ENCODE results near the gene TMEM91. TPM values are rescaled to one million over a fixed set of nuclear protein-coding genes. Genes with fewer than 3 reads are reported as not detected.

The TMEM91 gene
- total and polyA plus RNA-seq, 2 of the 4 experiments (the other 2 are of a cell fraction), result 1.4 to 4.8 TPM

- no peak overlapping the region for H3K56ac ChIP-seq (ENCODE audit: extremely low read depth, insufficient read depth, low read length)
- no peak overlapping the region for H3K18ac ChIP-seq (ENCODE audit: low read depth, low read length)
- H4K91ac ChIP-seq (ENCODE audit: insufficient read depth, low read depth, low read length), result no peak overlapping the region
- no peak overlapping the region for H2AFZ ChIP-seq (replicated peaks; ENCODE audit: low read length, poor library complexity)
- no peak overlapping the region for H2BK120ac ChIP-seq (ENCODE audit: low read depth, low read length)
- H2AK5ac ChIP-seq (ENCODE audit: low read depth, low read length), result no peak overlapping the region
- 0 out of 2 replicates have a peak, but pooled peaks cover 4% of the 10 kb centered on the region for H3K9me1 ChIP-seq (ENCODE audit: insufficient read depth, low read length)
- H2AK9ac ChIP-seq (replicated peaks; ENCODE audit: low read depth, low read length, poor library complexity), result no peak overlapping the region
- DNase-seq (no peak), ATAC-seq (ENCODE audit: low read depth) (no peak)
- intact Hi-C loops (cut with micrococcal nuclease) (no loop called here), dilution Hi-C loops (cut with HindIII; ENCODE audit: low sequenced_read_pairs, unreplicated experiment) (no loop called here), in situ Hi-C loops (cut with MboI; ENCODE audit: low sequenced_read_pairs) (no loop called here)
- H3K9ac ChIP-seq (ENCODE audit: low read depth, low read length), result no peak overlapping the region
- H2BK15ac ChIP-seq (ENCODE audit: low read depth, low read length), result no peak overlapping the region
- H4K5ac ChIP-seq (ENCODE audit: low read depth, low read length), result no peak overlapping the region
- H2BK5ac ChIP-seq (ENCODE audit: low read depth, low read length, poor library complexity, severe bottlenecking), result no peak overlapping the region
- no peaks in the 10 kb centered on the region for H3K9me3 ChIP-seq (ENCODE audit: control insufficient read depth, insufficient read depth, low read length)
- no peak overlapping the region for H3K4me2 ChIP-seq (ENCODE audit: low read depth, low read length)
- H3K23ac ChIP-seq (ENCODE audit: low read depth, low read length), result no peak overlapping the region
- H4K20me1 ChIP-seq (ENCODE audit: insufficient read depth, low read length), result no peaks in the 10 kb centered on the region
- H3K14ac ChIP-seq (replicated peaks; ENCODE audit: low read depth, low read length), result no peak overlapping the region
- no peak overlapping the region for H3K27ac ChIP-seq (ENCODE audit: insufficient read depth, low read length)
- H3K36me3 ChIP-seq (ENCODE audit: control insufficient read depth, insufficient read depth, low read length), result peaks cover 12% of the 10 kb centered on the region
- ChIA-PET CTCF (interaction anchor here (0.6 kb wide), 1 partner anchor 85 kb away, joined by 4 read pairs; no protein-coding TSS in a partner anchor), POLR2A (ENCODE audit: unreplicated experiment) (no interaction called here)
- no CpG with 5 or more reads among the region's 5 CpGs for WGBS, 2 experiments (ENCODE audit: extremely low coverage in 2 of 2, insufficient read length in 1 of 2)
- no peak for TF ChIP-seq FOS (IDR thresholded peaks at IDR 0.05; ENCODE audit: low read depth, low read length)
- TF ChIP-seq USF2 (IDR thresholded peaks at IDR 0.05; ENCODE audit: low read depth, low read length), result no peak
- TF ChIP-seq RCOR1 (IDR thresholded peaks at IDR 0.05; ENCODE audit: insufficient replicate concordance, low read length), result no peak
- TF ChIP-seq MXI1 (IDR thresholded peaks at IDR 0.05; ENCODE audit: borderline replicate concordance, low read depth, low read length), result no peak
- TF ChIP-seq MAZ (IDR thresholded peaks at IDR 0.05; ENCODE audit: borderline replicate concordance, low read depth, low read length), result no peak
- TF ChIP-seq NFE2L2 (IDR thresholded peaks at IDR 0.05; ENCODE audit: low read depth, low read length), result no peak
- no peak for TF ChIP-seq CEBPB (IDR thresholded peaks at IDR 0.05; ENCODE audit: low read depth, low read length)
- H3K4me3 ChIP-seq (ENCODE audit: insufficient read depth, low read depth, low read length), result no peak overlapping the region
- H3K79me1 ChIP-seq (ENCODE audit: low read depth in 1 of 2, low read length in 2 of 2), result no peaks in the 10 kb centered on the region
- H3K27me3 ChIP-seq (ENCODE audit: control insufficient read depth, insufficient read depth, low read length), result no peaks in the 10 kb centered on the region
- no TSS peak for BruUV-seq (replicated peaks)
- no peak overlapping the region for H3K4ac ChIP-seq (ENCODE audit: low read depth, low read length)
- peaks cover 2% of the 10 kb centered on the region; the same call in 1 of the 2 replicates for H3K4me1 ChIP-seq (ENCODE audit: control insufficient read depth, insufficient read depth, low read length)
- H4K8ac ChIP-seq (ENCODE audit: low read depth in 2 of 2, low read length in 2 of 2), result no peak overlapping the region
- no peak overlapping the region for H2BK20ac ChIP-seq (ENCODE audit: low read depth, low read length)
Observed at GRCh38 chr19:41384351-41384750, 8.0 kb downstream of the TMEM91 start.
